Measurements from ENCODE around the gene MINPP1.

DNA sequence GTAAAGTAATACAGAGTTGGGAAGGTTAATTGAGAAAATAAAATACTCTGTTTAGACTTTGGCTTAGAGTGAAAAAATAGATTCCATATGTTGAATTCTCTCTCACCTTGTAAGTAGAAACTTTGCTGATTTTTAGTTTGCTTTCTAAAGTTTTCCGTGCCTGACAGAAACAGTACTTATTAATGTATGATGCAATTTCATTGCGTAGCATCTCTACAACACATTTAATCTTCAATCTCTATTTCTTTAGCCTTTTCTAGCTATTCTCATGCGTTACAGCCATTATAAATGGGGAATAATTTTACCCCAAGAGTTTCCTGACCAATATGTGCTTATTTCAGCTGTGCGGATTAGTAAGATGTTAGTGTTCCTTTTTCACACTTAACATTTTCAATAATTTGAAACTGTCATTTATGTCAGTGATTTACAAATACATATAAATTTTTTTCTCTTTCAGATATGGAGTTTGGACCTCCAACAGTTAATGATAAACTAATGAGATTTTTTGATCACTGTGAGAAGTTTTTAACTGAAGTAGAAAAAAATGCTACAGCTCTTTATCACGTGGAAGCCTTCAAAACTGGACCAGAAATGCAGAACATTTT lies 3.3 kb downstream of the MINPP1 start:
- no peak for TF ChIP-seq POLR2A (IDR thresholded peaks at IDR 0.05; ENCODE audit: low read depth, low read length)
- TF ChIP-seq, protein P1, sequence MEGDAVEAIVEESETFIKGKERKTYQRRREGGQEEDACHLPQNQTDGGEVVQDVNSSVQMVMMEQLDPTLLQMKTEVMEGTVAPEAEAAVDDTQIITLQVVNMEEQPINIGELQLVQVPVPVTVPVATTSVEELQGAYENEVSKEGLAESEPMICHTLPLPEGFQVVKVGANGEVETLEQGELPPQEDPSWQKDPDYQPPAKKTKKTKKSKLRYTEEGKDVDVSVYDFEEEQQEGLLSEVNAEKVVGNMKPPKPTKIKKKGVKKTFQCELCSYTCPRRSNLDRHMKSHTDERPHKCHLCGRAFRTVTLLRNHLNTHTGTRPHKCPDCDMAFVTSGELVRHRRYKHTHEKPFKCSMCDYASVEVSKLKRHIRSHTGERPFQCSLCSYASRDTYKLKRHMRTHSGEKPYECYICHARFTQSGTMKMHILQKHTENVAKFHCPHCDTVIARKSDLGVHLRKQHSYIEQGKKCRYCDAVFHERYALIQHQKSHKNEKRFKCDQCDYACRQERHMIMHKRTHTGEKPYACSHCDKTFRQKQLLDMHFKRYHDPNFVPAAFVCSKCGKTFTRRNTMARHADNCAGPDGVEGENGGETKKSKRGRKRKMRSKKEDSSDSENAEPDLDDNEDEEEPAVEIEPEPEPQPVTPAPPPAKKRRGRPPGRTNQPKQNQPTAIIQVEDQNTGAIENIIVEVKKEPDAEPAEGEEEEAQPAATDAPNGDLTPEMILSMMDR (conservative IDR thresholded peaks at IDR 0.05; ENCODE audit: low read depth, low read length), result no peak
